RWPE2 (cell line): ENCODE measurements around the gene LRRC28.

Experiments
- ATAC-seq: fragments of 200-7000 bp; cut with Tn5 transposase; 3 replicates; pipeline ENCODE4 v1.9.1; 2021; ENCODE audit warnings: low read depth
- DNase-seq: peaks from one replicate; pipeline ENCODE4 v3.0.0-alpha.2; 2020; ENCODE audit warnings: low spot score
- H3K27ac ChIP-seq: fragments of 450-650 bp; 2 replicates; pipeline ENCODE4 v1.5.1; 2017; ENCODE audit warnings: mild to moderate bottlenecking; ENCODE audit not compliant: poor library complexity, severe bottlenecking
- H3K27me3 ChIP-seq: fragments of 250-450 bp; sonication (Bioruptor Pico); 2 replicates; pipeline ENCODE4 v1.5.1; 2021; ENCODE audit warnings: mild to moderate bottlenecking, moderate library complexity; ENCODE audit not compliant: insufficient read depth, poor library complexity, severe bottlenecking
- H3K36me3 ChIP-seq: fragments of 250-450 bp; sonication (Bioruptor Pico); 2 replicates; pipeline ENCODE4 v1.5.1; 2020; ENCODE audit warnings: low read depth, mild to moderate bottlenecking, moderate library complexity
- H3K4me1 ChIP-seq: fragments of 250-450 bp; sonication (Bioruptor Pico); 2 replicates; pipeline ENCODE4 v1.5.1; 2021; ENCODE audit warnings: mild to moderate bottlenecking, moderate library complexity; ENCODE audit not compliant: insufficient read depth, poor library complexity, severe bottlenecking
- H3K4me3 ChIP-seq: fragments of 250-450 bp; sonication (Bioruptor Pico); 2 replicates; pipeline ENCODE4 v1.5.1; 2021; ENCODE audit warnings: mild to moderate bottlenecking, moderate library complexity; ENCODE audit not compliant: severe bottlenecking
- H3K9me3 ChIP-seq: fragments of 250-450 bp; sonication (Bioruptor Pico); 2 replicates; pipeline ENCODE4 v1.5.1; 2021; ENCODE audit warnings: mild to moderate bottlenecking, moderate library complexity; ENCODE audit not compliant: severe bottlenecking
- CTCF ChIP-seq: fragments of 450-650 bp; IDR thresholded peaks from one replicate; pipeline ENCODE4 v1.5.1; 2017; ENCODE audit warnings: mild to moderate bottlenecking, moderate library complexity; ENCODE audit not compliant: poor library complexity, severe bottlenecking

The LRRC28 gene

GRCh38 chr15:99411234-99411633 lies 160.0 kb downstream of the LRRC28 start:
- no peaks in the 10 kb centered on the region for H3K36me3 ChIP-seq
- TF ChIP-seq CTCF: no peak
- DNase-seq (no peak), ATAC-seq (no peak)
- no peaks in the 10 kb centered on the region for H3K4me1 ChIP-seq
- H3K27me3 ChIP-seq: no peaks in the 10 kb centered on the region
- no peaks in the 10 kb centered on the region for H3K9me3 ChIP-seq
- no peak overlapping the region for H3K4me3 ChIP-seq
- H3K27ac ChIP-seq: no peak overlapping the region

- no peak for DNase-seq
- no peak for ATAC-seq
- Histone ChIP-seq H3K27me3 (no peaks in the 10 kb centered on the region), H3K36me3 (no peaks in the 10 kb centered on the region), H3K4me1 (no peaks in the 10 kb centered on the region), H3K4me3 (no peak overlapping the region), H3K9me3 (no peaks in the 10 kb centered on the region), H3K27ac (no peak overlapping the region)
- no peak for TF ChIP-seq CTCF
These were observed 160.8 kb downstream of the LRRC28 start for GRCh38 chr15:99412082-99412481.

GRCh38 chr15:99412626-99413025 lies 161.3 kb downstream of the LRRC28 start:
- H3K9me3 ChIP-seq: no peaks in the 10 kb centered on the region
- no peak for TF ChIP-seq CTCF
- DNase-seq (no peak), ATAC-seq (no peak)
- H3K27ac ChIP-seq: no peak overlapping the region
- no peak overlapping the region for H3K4me3 ChIP-seq
- H3K27me3 ChIP-seq: no peaks in the 10 kb centered on the region
- H3K4me1 ChIP-seq: no peaks in the 10 kb centered on the region
- no peaks in the 10 kb centered on the region for H3K36me3 ChIP-seq

- no peak for DNase-seq
- H3K4me1 ChIP-seq: no peaks in the 10 kb centered on the region
- H3K9me3 ChIP-seq: no peaks in the 10 kb centered on the region
- TF ChIP-seq CTCF: no peak
- no peak overlapping the region for H3K4me3 ChIP-seq
- ATAC-seq: no peak; the same call in 2 of the 3 replicates
- H3K36me3 ChIP-seq: no peaks in the 10 kb centered on the region
- H3K27me3 ChIP-seq: no peaks in the 10 kb centered on the region
- no peak overlapping the region for H3K27ac ChIP-seq
These were observed 162.9 kb downstream of the LRRC28 start for GRCh38 chr15:99413955-99414754.
